ENCODE data around the gene PINK1.

- TF ChIP-seq CTCF (IDR thresholded peaks at IDR 0.05) (no peak), JUND (IDR thresholded peaks at IDR 0.05) (no peak), RXRA (IDR thresholded peaks at IDR 0.05; ENCODE audit: borderline replicate concordance, low read depth) (no peak)
Measured at GRCh38 chr1:20636785-20637347, 3.6 kb downstream of the PINK1 start.
